H1 (cell line): ENCODE data around the gene KRTAP5-6. TPM values are rescaled to one million over a fixed set of nuclear protein-coding genes. Genes with fewer than 3 reads are reported as not detected.

ENCODE experiments used
- CBX5 ChIP-seq: fragments of 300-800, 300-1000 bp; sonication (generic); IDR thresholded peaks from 2 replicates; pipeline ENCODE4 v1.7.1; 2016; ENCODE audit warnings: antibody characterized with exemption, low read length, low read depth
- CBX8 ChIP-seq: fragments of 300-800, 300-1000 bp; sonication (generic); IDR thresholded peaks from 2 replicates; pipeline ENCODE4 v1.7.1; 2016; ENCODE audit warnings: low read depth, low read length, borderline replicate concordance
- CEBPB ChIP-seq: IDR thresholded peaks from 2 replicates; pipeline ENCODE4 v1.6.1; 2012; ENCODE audit warnings: low read depth, low read length
- E2F6 ChIP-seq: IDR thresholded peaks from 2 replicates; pipeline ENCODE4 v1.6.1; 2012; ENCODE audit warnings: inconsistent platforms
- PHF8 ChIP-seq: fragments of 200-600 bp; sonication (generic); conservative IDR thresholded peaks from 2 replicates; pipeline ENCODE4 v1.7.1; 2012; ENCODE audit warnings: low read depth, mild to moderate bottlenecking, inconsistent platforms, low read length, moderate library complexity
- RBBP5 ChIP-seq: IDR thresholded peaks from 2 replicates; pipeline ENCODE4 v1.7.1; 2012; ENCODE audit warnings: low read depth, mild to moderate bottlenecking, inconsistent platforms, low read length, moderate library complexity, borderline replicate concordance
- SP1 ChIP-seq: IDR thresholded peaks from 2 replicates; pipeline ENCODE4 v1.6.1; 2011; ENCODE audit warnings: low read depth, low read length
- SP4 ChIP-seq: IDR thresholded peaks from 2 replicates; pipeline ENCODE4 v1.6.1; 2012; ENCODE audit warnings: low read length, inconsistent platforms
- TAF1 ChIP-seq: IDR thresholded peaks from 2 replicates; pipeline ENCODE4 v1.6.1; 2011; ENCODE audit warnings: mild to moderate bottlenecking, low read depth, low read length
- USF2 ChIP-seq: IDR thresholded peaks from 2 replicates; pipeline ENCODE4 v1.6.1; 2011; ENCODE audit warnings: low read length, improper control_type of control experiment
- polyA plus RNA-seq, 7 experiments: library from polyadenylated mRNA; depleted of rRNA in 3 of 7; stranded (reverse) in 5 of 7; unstranded in 2 of 7; fragments of >200 nt in 5 of 7; fragments of 200-250 nt in 2 of 7; gene quantifications; 1 replicate in 5 of 7; 2 replicates in 1 of 7; 4 replicates in 1 of 7; pipeline versions ENCODE4 v1.2.1 to v1.2.3, GENCODE V29; 2011 to 2013; ENCODE audit warnings: missing spikeins in 2 of 7, mixed read lengths in 2 of 7
- total RNA-seq: library from RNA; stranded (reverse); fragmentation: NEBNext Ultra II Directional; extraction: Animal tissue kit (Norgen Biotek cat#: 25700); gene quantifications from 2 replicates; pipeline ENCODE4 v1.2.1, GENCODE V29; 2021

KRTAP5-6 gene
- total and polyA plus RNA-seq, 2 of the 8 experiments (the other 6 are each of a cell fraction or from before 2014, with no cell fraction given) = not detected

- TF ChIP-seq TAF1 (0 out of 2 replicates have a peak, but pooled peaks have one; percentile 16), E2F6 (no peak), SP4 (no peak), CEBPB (no peak), USF2 (no peak), PHF8 (no peak), SP1 (no peak), CBX5 (no peak), RBBP5 (no peak), CBX8 (no peak)
These were observed 2.7 kb upstream of the KRTAP5-6 start (continued) for GRCh38 chr11:1694064-1694845.
